ENCODE data around the gene KLRC2. TPM values are rescaled to one million over a fixed set of nuclear protein-coding genes. Genes with fewer than 3 reads are reported as not detected.

The KLRC2 gene
- polyA plus RNA-seq, 6 donors from 2014 or later: not detected

- H3K9me3 Mint-ChIP-seq: peaks cover 0 to 4% (median 0%) of the 10 kb centered on the region in 7 donors
- peaks cover 3 to 20% (median 6%) of the 10 kb centered on the region in 3 donors for H3K27me3 Mint-ChIP-seq
- ATAC-seq (ENCODE audit: low read depth in 2 of 2) (no peak), DNase-seq (no peak)
- peak overlapping the region in 2 of 6 donors; percentile 26 to 80 for H3K27ac Mint-ChIP-seq
- peaks cover 0 to 6% of the 10 kb centered on the region in 2 donors for H3K36me3 Mint-ChIP-seq
- peak overlapping the region in 3 of 8 donors; percentile 51 to 75 (median 64) for H3K4me3 Mint-ChIP-seq
- peaks cover 0 to 36% (median 9%) of the 10 kb centered on the region in 3 donors for H3K4me1 Mint-ChIP-seq
These were observed 53.7 kb downstream of the KLRC2 start for GRCh38 chr12:10381928-10382628.

Other genes with a start within 250 kb of the KLRC2 start
- 1 to 10 TPM in 5 of 6 donors, not detected in 1; 1.3 to 2.8 (median 2.1) TPM for gene GABARAPL1, start 223.1 kb downstream of the KLRC2 start, polyA plus RNA-seq (ENCODE audit: low read depth in 6 of 6)
- gene KLRD1, start 128.1 kb downstream of the KLRC2 start, polyA plus RNA-seq (ENCODE audit: low read depth in 6 of 6): 1 to 10 TPM in 3 of 6 donors, under 1 TPM in 3; 0.60 to 2.4 (median 1.1) TPM
- 10 to 100 TPM in 4 of 6 donors, 1 to 10 TPM in 2; 3.3 to 56.7 (median 35.3) TPM for gene KLRK1, start 46.0 kb downstream of the KLRC2 start, polyA plus RNA-seq (ENCODE audit: low read depth in 6 of 6)
- not detected for gene KLRC4, start 26.3 kb downstream of the KLRC2 start, polyA plus RNA-seq (ENCODE audit: low read depth in 6 of 6)
- not detected for gene KLRC3, start 15.4 kb downstream of the KLRC2 start, polyA plus RNA-seq (ENCODE audit: low read depth in 6 of 6)
- gene KLRC1, start 17.4 kb upstream of the KLRC2 start, polyA plus RNA-seq (ENCODE audit: low read depth in 6 of 6): under 1 TPM in 3 of 6 donors, not detected in 3; 0.23 to 0.26 (median 0.25) TPM
- under 1 TPM; 0.26 to 0.79 (median 0.66) TPM for gene EIF2S3B, start 69.9 kb upstream of the KLRC2 start, polyA plus RNA-seq (ENCODE audit: low read depth in 6 of 6)
- gene MAGOHB, start 177.6 kb upstream of the KLRC2 start, polyA plus RNA-seq (ENCODE audit: low read depth in 6 of 6): 10 to 100 TPM; 37.3 to 46.3 (median 41.6) TPM
- gene STYK1, start 238.0 kb upstream of the KLRC2 start, polyA plus RNA-seq (ENCODE audit: low read depth in 6 of 6): not detected